HepG2 (cell line): ENCODE measurements around the gene ARMCX1. TPM values are rescaled to one million over a fixed set of nuclear protein-coding genes. Genes with fewer than 3 reads are reported as not detected.

Source experiments
- ATAC-seq: fragments of 200-7000 bp; cut with Tn5 transposase; 3 replicates; pipeline ENCODE4 v1.9.1; 2020; ENCODE audit warnings: mild to moderate bottlenecking, moderate library complexity
- BruUV-seq: library from RNA; stranded (reverse); fragments of 400-500 nt; replicated peaks from 2 replicates; lab custom pipeline; 2021; lab: Mats Ljungman, UMichigan
- CTCF ChIA-PET: fragments of 300-600 bp; formaldehyde crosslinking; extraction: SDS; loops from one replicate; lab custom pipeline; 2021; ENCODE audit warnings: low total read pairs, inconsistent platforms, low intra/inter-chr PET ratio; lab: Yijun Ruan, JAX
- POLR2A ChIA-PET: fragments of 350-600 bp; sonication (Branson Sonifier 250); formaldehyde crosslinking; loops from one replicate; lab custom pipeline; 2020; ENCODE audit warnings: antibody characterized with exemption, inconsistent platforms; lab: Yijun Ruan, JAX
- DNase-seq: peaks from one replicate; pipeline ENCODE4 v3.0.0-alpha.2; 2015; ENCODE audit warnings: low spot score
- FAIRE-seq: peaks from 3 replicates; lab custom pipeline; 2011; peaks lifted over from hg19 to GRCh38; lab: Jason Lieb, UNC
- H2AFZ ChIP-seq: one replicate; pipeline ENCODE4 v1.6.1; 2011; ENCODE audit warnings: low read length, inconsistent platforms
- H3K27ac ChIP-seq: fragments of 300-600 bp; 3 replicates; pipeline ENCODE4 v1.8.0; 2011; ENCODE audit warnings: mixed run types, mild to moderate bottlenecking, mixed read lengths, low read length, inconsistent platforms; ENCODE audit not compliant: insufficient read depth; ENCODE audit errors: extremely low read length
- H3K27me3 ChIP-seq, 2 experiments: fragments of 200-600 bp in 1 of 2; 2 replicates in 1 of 2; 3 replicates in 1 of 2; pipeline versions ENCODE4 v1.6.0 to v1.8.0; 2011; ENCODE audit warnings: low read length in 2 of 2, mild to moderate bottlenecking in 2 of 2, moderate library complexity in 2 of 2, inconsistent platforms in 1 of 2; ENCODE audit not compliant: insufficient read depth in 2 of 2, control insufficient read depth in 1 of 2
- H3K36me3 ChIP-seq, 2 experiments: fragments of 200-600 bp in 1 of 2; replicated peaks in 1 of 2; 2 replicates in 1 of 2; 3 replicates in 1 of 2; pipeline versions ENCODE4 v1.5.1 to v1.8.0; 2011; ENCODE audit warnings: low read length in 2 of 2, inconsistent platforms in 1 of 2; ENCODE audit not compliant: insufficient read depth in 2 of 2, control insufficient read depth in 1 of 2
- H3K4me1 ChIP-seq: 2 replicates; pipeline ENCODE4 v1.5.1; 2012; ENCODE audit warnings: low read length, inconsistent platforms; ENCODE audit not compliant: insufficient read depth
- H3K4me2 ChIP-seq: 2 replicates; pipeline ENCODE4 v1.6.0; 2011; ENCODE audit warnings: low read depth, low read length, inconsistent platforms
- H3K4me3 ChIP-seq, 3 experiments: fragments of 200-600 bp in 1 of 3; sonication (generic), shearing (Covaris generic) in 1 of 3; replicated peaks in 1 of 3; 2 replicates each; pipeline ENCODE4 v1.5.1; 2011 to 2016; ENCODE audit warnings: low read length in 3 of 3, inconsistent platforms in 2 of 3, low read depth in 2 of 3, mild to moderate bottlenecking in 2 of 3, control low read depth in 1 of 3, mixed read lengths in 1 of 3; ENCODE audit not compliant: insufficient read depth in 1 of 3
- H3K79me2 ChIP-seq: one replicate; pipeline ENCODE4 v1.6.1; 2011; ENCODE audit warnings: low read length, inconsistent platforms; ENCODE audit not compliant: insufficient read depth
- H3K9ac ChIP-seq: 2 replicates; pipeline ENCODE4 v1.6.0; 2011; ENCODE audit warnings: mild to moderate bottlenecking, low read depth, low read length, inconsistent platforms; ENCODE audit not compliant: insufficient read depth
- H3K9me3 ChIP-seq: 2 replicates; pipeline ENCODE4 v1.5.1; 2012; ENCODE audit warnings: mild to moderate bottlenecking, low read length
- H4K20me1 ChIP-seq: 2 replicates; pipeline ENCODE4 v1.6.0; 2011; ENCODE audit warnings: inconsistent platforms, mild to moderate bottlenecking, low read length, moderate library complexity; ENCODE audit not compliant: insufficient read depth
- AKAP8 ChIP-seq: sonication (generic); formaldehyde crosslinking; IDR thresholded peaks from 2 replicates; pipeline ENCODE4 v1.5.1; 2020; ENCODE audit warnings: mild to moderate bottlenecking, missing genetic modification reagents
- ARNTL ChIP-seq: sonication (generic); formaldehyde crosslinking; IDR thresholded peaks from 2 replicates; pipeline ENCODE4 v1.4.0; 2020; ENCODE audit warnings: mild to moderate bottlenecking, missing genetic modification reagents
- JDP2 ChIP-seq: sonication (generic); formaldehyde crosslinking; IDR thresholded peaks from 2 replicates; pipeline ENCODE4 v1.8.1; 2022; ENCODE audit warnings: missing genetic modification reagents, borderline replicate concordance
- MIXL1 ChIP-seq: IDR thresholded peaks from 2 replicates; pipeline ENCODE4 v1.6.1; 2016
- ZNF558 ChIP-seq: sonication (generic); formaldehyde crosslinking; IDR thresholded peaks from 2 replicates; pipeline ENCODE4 v1.9.0; 2022; ENCODE audit warnings: mild to moderate bottlenecking, missing genetic modification reagents, borderline replicate concordance
- ZNF713 ChIP-seq: sonication (generic); formaldehyde crosslinking; IDR thresholded peaks from 2 replicates; pipeline ENCODE4 v1.4.0; 2020; ENCODE audit warnings: mild to moderate bottlenecking, missing genetic modification reagents
- ZNF883 ChIP-seq: sonication (generic); formaldehyde crosslinking; IDR thresholded peaks from 2 replicates; pipeline ENCODE4 v1.5.1; 2020; ENCODE audit warnings: mild to moderate bottlenecking, missing genetic modification reagents; ENCODE audit errors: not compliant biosample characterization
- WGBS: methylation state at CpG from one replicate; pipeline ENCODE4 v1.1.6; 2017; ENCODE audit warnings: low lambda C conversion rate; 5-methylcytosine and 5-hydroxymethylcytosine counted together
- in situ Hi-C: cut with HindIII; loops from 2 replicates; pipeline ENCODE4 v1.10.0; 2017; ENCODE audit warnings: low pct_unique_long_range_greater_than_20kb; ENCODE audit not compliant: extremely low pct_ligation_motif_present
- intact Hi-C: fragments of 100-400 bp; cut with micrococcal nuclease; formaldehyde crosslinking; loops from one replicate; pipeline ENCODE4 v1.10.0; 2022; ENCODE audit not compliant: unreplicated experiment
- polyA plus RNA-seq, 8 experiments: library from polyadenylated mRNA; depleted of rRNA in 3 of 8; stranded (reverse) in 7 of 8; unstranded in 1 of 8; fragments of >200 nt; fragmentation: Illumina TruSeq in 4 of 8; extraction: Trizol in 4 of 8; gene quantifications; 2 replicates each; pipeline versions ENCODE4 v1.2.1 to v1.2.3, GENCODE V29; 2011 to 2016; ENCODE audit warnings: low read depth in 4 of 8, missing spikeins in 1 of 8, mixed read lengths in 1 of 8; ENCODE audit not compliant: insufficient read depth in 1 of 8
- total RNA-seq, 5 experiments: library from RNA; depleted of rRNA; stranded (reverse); fragments of >200 nt; fragmentation: Illumina TruSeq; extraction: Trizol; gene quantifications; 2 replicates each; pipeline ENCODE4 v1.2.3, GENCODE V29; 2016; ENCODE audit warnings: low read depth in 1 of 5
- TF ChIP-seq, protein P1 (sequence below): sonication (generic); formaldehyde crosslinking; IDR thresholded peaks from 2 replicates; pipeline ENCODE4 v1.4.0; 2020; ENCODE audit warnings: missing genetic modification reagents; ENCODE audit errors: not compliant biosample characterization
- TF ChIP-seq, protein P2 (sequence below): sonication (generic); formaldehyde crosslinking; IDR thresholded peaks from 2 replicates; pipeline ENCODE4 v1.4.0; 2020; ENCODE audit warnings: mild to moderate bottlenecking, missing genetic modification reagents

Gene ARMCX1
- total and polyA plus RNA-seq, 2 of the 13 experiments (the other 11 are each of a cell fraction or from before 2014, with no cell fraction given), result not detected

DNA sequence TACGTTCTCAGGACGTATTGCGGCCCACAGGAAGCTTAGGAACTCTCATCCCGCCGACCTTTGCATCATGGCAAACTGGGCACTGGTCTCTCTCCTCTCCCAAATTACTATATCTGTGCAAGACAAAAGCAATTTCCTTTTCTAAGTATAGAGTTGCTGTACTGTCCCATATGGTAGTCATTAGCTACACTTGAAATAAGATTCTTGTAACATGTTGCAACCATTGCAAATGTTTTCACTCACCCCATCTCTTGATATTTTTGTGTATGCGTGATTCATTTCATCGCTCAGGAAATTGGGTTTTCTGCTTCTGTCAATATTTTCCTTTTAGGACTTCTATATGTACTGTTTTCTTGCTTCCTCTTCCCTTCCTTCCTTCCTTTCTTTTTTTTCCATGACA lies 51.7 kb downstream of the ARMCX1 start:
- POLR2A ChIA-PET, result no interaction called here
- no peak for FAIRE-seq

More for the DNA sequence above, 51.7 kb downstream of the ARMCX1 start:
- intact Hi-C loops, result no loop called here
- WGBS, result 0% methylated on average over 2 of the region's 7 CpGs
- CTCF ChIA-PET, result no interaction called here
- no TSS peak for BruUV-seq
- no peak for DNase-seq
- Histone ChIP-seq H2AFZ (no peak overlapping the region), H3K4me1 (no peaks in the 10 kb centered on the region), H3K27ac (no peak overlapping the region)
- TF ChIP-seq JDP2 (CRISPR knock-in tag), result no peak
- no peak for TF ChIP-seq ZNF883 (CRISPR knock-in tag)
- TF ChIP-seq MIXL1 (CRISPR knock-in tag), result no peak
- no peak for TF ChIP-seq AKAP8
- no peak for TF ChIP-seq ZNF713
- TF ChIP-seq, protein P1, sequence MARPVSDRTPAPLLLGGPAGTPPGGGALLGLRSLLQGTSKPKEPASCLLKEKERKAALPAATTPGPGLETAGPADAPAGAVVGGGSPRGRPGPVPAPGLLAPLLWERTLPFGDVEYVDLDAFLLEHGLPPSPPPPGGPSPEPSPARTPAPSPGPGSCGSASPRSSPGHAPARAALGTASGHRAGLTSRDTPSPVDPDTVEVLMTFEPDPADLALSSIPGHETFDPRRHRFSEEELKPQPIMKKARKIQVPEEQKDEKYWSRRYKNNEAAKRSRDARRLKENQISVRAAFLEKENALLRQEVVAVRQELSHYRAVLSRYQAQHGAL (CRISPR knock-in tag), result no peak
- no peak for TF ChIP-seq ARNTL (CRISPR knock-in tag)
- TF ChIP-seq, protein P2, sequence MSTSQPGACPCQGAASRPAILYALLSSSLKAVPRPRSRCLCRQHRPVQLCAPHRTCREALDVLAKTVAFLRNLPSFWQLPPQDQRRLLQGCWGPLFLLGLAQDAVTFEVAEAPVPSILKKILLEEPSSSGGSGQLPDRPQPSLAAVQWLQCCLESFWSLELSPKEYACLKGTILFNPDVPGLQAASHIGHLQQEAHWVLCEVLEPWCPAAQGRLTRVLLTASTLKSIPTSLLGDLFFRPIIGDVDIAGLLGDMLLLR (CRISPR knock-in tag), result no peak
- no peak for TF ChIP-seq ZNF558
- TF ChIP-seq, all 625 proteins: peak for 0
- Histone ChIP-seq H3K9ac (no peak overlapping the region), H3K4me3 (no peak overlapping the region), H3K27me3 (no peaks in the 10 kb centered on the region), H3K4me2 (no peak overlapping the region), H3K79me2 (no peaks in the 10 kb centered on the region), H3K36me3 (no peaks in the 10 kb centered on the region), H4K20me1 (no peaks in the 10 kb centered on the region), H3K9me3 (no peaks in the 10 kb centered on the region)
- in situ Hi-C loops, result no loop called here
- ATAC-seq, result no peak

Other genes starting within 250 kb of the ARMCX1 start
- 25.5 and 36.6 TPM in 2 replicates for gene TIMM8A, start 201.8 kb upstream of the ARMCX1 start, total RNA-seq (2016; rRNA removed; fragmentation: Illumina TruSeq; extraction: Trizol)
- gene TIMM8A, start 201.8 kb upstream of the ARMCX1 start, polyA plus RNA-seq (2011; rRNA removed), result 6.1 and 7.3 TPM in 2 replicates
- not detected in 2 replicates for gene BTK, start 164.4 kb upstream of the ARMCX1 start, total RNA-seq (2016; rRNA removed; fragmentation: Illumina TruSeq; extraction: Trizol)
- not detected in 2 replicates for gene BTK, start 164.4 kb upstream of the ARMCX1 start, polyA plus RNA-seq (2011; rRNA removed)
- 1,152 and 1,356 TPM in 2 replicates for gene RPL36A, start 159.5 kb upstream of the ARMCX1 start, total RNA-seq (2016; rRNA removed; fragmentation: Illumina TruSeq; extraction: Trizol)
- gene RPL36A, start 159.5 kb upstream of the ARMCX1 start, polyA plus RNA-seq (2011; rRNA removed), result 1,716 and 1,794 TPM in 2 replicates
- gene GLA, start 142.6 kb upstream of the ARMCX1 start, total RNA-seq (2016; rRNA removed; fragmentation: Illumina TruSeq; extraction: Trizol), result 33.3 and 59.3 TPM in 2 replicates
- 27.0 and 31.4 TPM in 2 replicates for gene GLA, start 142.6 kb upstream of the ARMCX1 start, polyA plus RNA-seq (2011; rRNA removed)
- gene HNRNPH2, start 142.3 kb upstream of the ARMCX1 start, total RNA-seq (2016; rRNA removed; fragmentation: Illumina TruSeq; extraction: Trizol), result 56.9 and 80.1 TPM in 2 replicates
- 19.8 and 23.8 TPM in 2 replicates for gene HNRNPH2, start 142.3 kb upstream of the ARMCX1 start, polyA plus RNA-seq (2011; rRNA removed)
- gene ARMCX4, start 65.1 kb upstream of the ARMCX1 start, total RNA-seq (2016; rRNA removed; fragmentation: Illumina TruSeq; extraction: Trizol), result not detected in 2 replicates
- gene ARMCX4, start 65.1 kb upstream of the ARMCX1 start, polyA plus RNA-seq (2011; rRNA removed), result not detected in 2 replicates
- 18.6 and 19.4 TPM in 2 replicates for gene ARMCX6, start 67.5 kb downstream of the ARMCX1 start, total RNA-seq (2016; rRNA removed; fragmentation: Illumina TruSeq; extraction: Trizol)
- gene ARMCX6, start 67.5 kb downstream of the ARMCX1 start, polyA plus RNA-seq (2011; rRNA removed), result 16.0 and 23.3 TPM in 2 replicates
- gene ARMCX3, start 72.6 kb downstream of the ARMCX1 start, total RNA-seq (2016; rRNA removed; fragmentation: Illumina TruSeq; extraction: Trizol), result 24.7 and 28.3 TPM in 2 replicates
- 15.1 and 19.9 TPM in 2 replicates for gene ARMCX3, start 72.6 kb downstream of the ARMCX1 start, polyA plus RNA-seq (2011; rRNA removed)
- not detected in 2 replicates for gene ARMCX2, start 109.3 kb downstream of the ARMCX1 start, total RNA-seq (2016; rRNA removed; fragmentation: Illumina TruSeq; extraction: Trizol)
- gene ARMCX2, start 109.3 kb downstream of the ARMCX1 start, polyA plus RNA-seq (2011; rRNA removed), result not detected in 2 replicates